Osteoblast (primary cell): ENCODE data around the gene COL8A2. TPM values are rescaled to one million over a fixed set of nuclear protein-coding genes. Genes with fewer than 3 reads are reported as not detected.
A peak's percentile ranks its signal among the peaks of the same experiment; 100 is the strongest.

Experiments used
- DNase-seq: peaks from one replicate; pipeline ENCODE4 v3.0.0; 2011; ENCODE audit warnings: low spot score, mixed read lengths; ENCODE audit not compliant: insufficient read length; ENCODE audit errors: missing footprints
- H2AFZ ChIP-seq: 2 replicates; pipeline ENCODE4 v1.6.0; 2011; ENCODE audit warnings: mild to moderate bottlenecking, low read length
- H3K27ac ChIP-seq: 2 replicates; pipeline ENCODE4 v1.5.1; 2011; ENCODE audit warnings: mild to moderate bottlenecking, low read depth, low read length, moderate library complexity
- H3K27me3 ChIP-seq: 2 replicates; pipeline ENCODE4 v1.6.0; 2012; ENCODE audit warnings: mild to moderate bottlenecking, control low read depth, inconsistent platforms, low read length, moderate library complexity; ENCODE audit not compliant: insufficient read depth
- H3K36me3 ChIP-seq: 2 replicates; pipeline ENCODE4 v1.5.1; 2011; ENCODE audit warnings: mild to moderate bottlenecking, low read length, control low read depth, moderate library complexity; ENCODE audit not compliant: insufficient read depth
- H3K4me1 ChIP-seq: 2 replicates; pipeline ENCODE4 v1.5.1; 2011; ENCODE audit warnings: mild to moderate bottlenecking, low read length, control low read depth, moderate library complexity; ENCODE audit not compliant: insufficient read depth
- H3K4me2 ChIP-seq: 2 replicates; pipeline ENCODE4 v1.6.0; 2011; ENCODE audit warnings: mild to moderate bottlenecking, low read length; ENCODE audit not compliant: insufficient read depth
- H3K4me3 ChIP-seq: fragments of 200-600 bp; sonication (generic); 3 replicates; pipeline ENCODE4 v1.5.1; 2012; ENCODE audit warnings: mild to moderate bottlenecking, low read length, inconsistent platforms; ENCODE audit not compliant: insufficient read depth
- H3K79me2 ChIP-seq: 2 replicates; pipeline ENCODE4 v1.6.0; 2012; ENCODE audit warnings: mild to moderate bottlenecking, low read length, control low read depth, inconsistent platforms; ENCODE audit not compliant: insufficient read depth
- H3K9me3 ChIP-seq: 2 replicates; pipeline ENCODE4 v1.5.1; 2011; ENCODE audit warnings: low read depth, low read length, control low read depth
- H4K20me1 ChIP-seq: 2 replicates; pipeline ENCODE4 v1.6.0; 2012; ENCODE audit warnings: mild to moderate bottlenecking, low read length, control low read depth; ENCODE audit not compliant: insufficient read depth
- CTCF ChIP-seq: IDR thresholded peaks from 2 replicates; pipeline ENCODE4 v1.5.1; 2011; ENCODE audit warnings: mild to moderate bottlenecking, low read depth, low read length, moderate library complexity; ENCODE audit errors: extremely low read depth
- total RNA-seq: library from RNA; depleted of rRNA; stranded (reverse); fragments of >200 nt; gene quantifications from 2 replicates; pipeline ENCODE4 v1.2.3, GENCODE V29; 2012

The COL8A2 gene
- total RNA-seq, 1 donor: 15.2 TPM

GRCh38 chr1:36099681-36100341, 25.2 kb downstream of the COL8A2 start:
- H3K27me3 ChIP-seq: no peaks in the 10 kb centered on the region
- H3K4me3 ChIP-seq: peak overlapping the region; percentile 57
- H3K79me2 ChIP-seq: no peaks in the 10 kb centered on the region
- no peaks in the 10 kb centered on the region for H4K20me1 ChIP-seq
- TF ChIP-seq CTCF: peak; percentile 80
- H3K9me3 ChIP-seq: no peaks in the 10 kb centered on the region
- peak overlapping the region; percentile 63 for H2AFZ ChIP-seq
- peaks cover 5% of the 10 kb centered on the region for H3K36me3 ChIP-seq
- peaks cover 10% of the 10 kb centered on the region for H3K4me1 ChIP-seq
- no peak overlapping the region for H3K27ac ChIP-seq
- H3K4me2 ChIP-seq: peak overlapping the region; percentile 50
- peak; percentile 95 for DNase-seq

- no peaks in the 10 kb centered on the region for H4K20me1 ChIP-seq
- H3K27ac ChIP-seq: no peak overlapping the region
- H3K9me3 ChIP-seq: no peaks in the 10 kb centered on the region
- no peaks in the 10 kb centered on the region for H3K79me2 ChIP-seq
- H3K36me3 ChIP-seq: peaks cover 15% of the 10 kb centered on the region
- peaks cover 10% of the 10 kb centered on the region for H3K4me1 ChIP-seq
- H3K27me3 ChIP-seq: no peaks in the 10 kb centered on the region
- H3K4me3 ChIP-seq: no peak overlapping the region
- peak; percentile 55 for DNase-seq
- H2AFZ ChIP-seq: no peak overlapping the region
- no peak for TF ChIP-seq CTCF
- H3K4me2 ChIP-seq: no peak overlapping the region
These were observed 26.2 kb downstream of the COL8A2 start for GRCh38 chr1:36098650-36099365.

- Histone ChIP-seq H4K20me1 (peaks cover 5% of the 10 kb centered on the region), H3K4me1 (peaks cover 10% of the 10 kb centered on the region)
These were observed 27.1 kb downstream of the COL8A2 start for GRCh38 chr1:36097693-36098585.

More at GRCh38 chr1:36097693-36098585, 27.1 kb downstream of the COL8A2 start:
- Histone ChIP-seq H3K27me3 (no peaks in the 10 kb centered on the region), H3K36me3 (peaks cover 24% of the 10 kb centered on the region), H3K9me3 (no peaks in the 10 kb centered on the region), H3K4me2 (no peak overlapping the region), H2AFZ (no peak overlapping the region), H3K27ac (no peak overlapping the region), H3K79me2 (peaks cover 3% of the 10 kb centered on the region), H3K4me3 (no peak overlapping the region)
- DNase-seq: peak; percentile 51
- TF ChIP-seq CTCF: no peak
